GM18870 (cell line): ENCODE results near the gene SORCS2.
"Not testable (repeated sequence)": the region's sequence is repeated elsewhere in the genome, so short reads cannot be mapped to it uniquely, and the experiment has no call there.

Experiments
- ATAC-seq: cut with Tn5 transposase; IDR thresholded peaks from one replicate; pipeline ENCODE4 v1.9.1; 2021; ENCODE audit warnings: moderate library complexity; ENCODE audit not compliant: unreplicated experiment

The SORCS2 gene

GRCh38 chr4:7590189-7590588, 397.9 kb downstream of the SORCS2 start:
- ATAC-seq: no peak

GRCh38 chr4:7590899-7591298, 398.6 kb downstream of the SORCS2 start:
- no peak for ATAC-seq

- ATAC-seq: no peak
These were observed 399.2 kb downstream of the SORCS2 start for GRCh38 chr4:7591409-7592053.

- ATAC-seq: no peak
These were observed 401.5 kb downstream of the SORCS2 start for GRCh38 chr4:7593646-7594412.

DNA sequence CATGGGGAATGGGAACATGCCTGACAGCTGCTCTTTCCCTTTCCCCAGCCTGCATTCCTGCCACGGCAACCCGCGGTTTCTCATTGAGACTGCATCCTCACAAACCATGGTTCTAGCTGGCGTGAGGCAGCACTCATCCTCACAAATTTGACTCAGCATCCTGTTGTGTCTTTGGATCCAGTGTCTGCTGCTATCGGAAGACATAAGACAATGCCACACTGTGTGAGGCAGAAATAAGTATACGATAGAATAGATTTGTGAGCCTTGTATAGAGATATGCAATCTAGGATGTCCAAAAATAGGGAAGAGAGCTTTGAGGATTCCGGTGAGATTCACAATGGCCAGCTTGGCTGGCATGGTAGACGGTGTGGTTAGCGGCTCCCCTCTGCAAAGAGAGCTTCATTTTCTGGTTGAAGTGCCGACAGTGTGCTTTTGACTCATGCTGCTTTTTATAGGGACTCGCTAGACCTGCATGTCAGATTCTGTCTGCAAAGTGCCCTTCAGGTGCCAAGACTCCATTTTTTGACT, 403.7 kb downstream of the SORCS2 start:
- ATAC-seq: no peak

GRCh38 chr4:7596918-7597606, 404.7 kb downstream of the SORCS2 start:
- no peak for ATAC-seq

DNA sequence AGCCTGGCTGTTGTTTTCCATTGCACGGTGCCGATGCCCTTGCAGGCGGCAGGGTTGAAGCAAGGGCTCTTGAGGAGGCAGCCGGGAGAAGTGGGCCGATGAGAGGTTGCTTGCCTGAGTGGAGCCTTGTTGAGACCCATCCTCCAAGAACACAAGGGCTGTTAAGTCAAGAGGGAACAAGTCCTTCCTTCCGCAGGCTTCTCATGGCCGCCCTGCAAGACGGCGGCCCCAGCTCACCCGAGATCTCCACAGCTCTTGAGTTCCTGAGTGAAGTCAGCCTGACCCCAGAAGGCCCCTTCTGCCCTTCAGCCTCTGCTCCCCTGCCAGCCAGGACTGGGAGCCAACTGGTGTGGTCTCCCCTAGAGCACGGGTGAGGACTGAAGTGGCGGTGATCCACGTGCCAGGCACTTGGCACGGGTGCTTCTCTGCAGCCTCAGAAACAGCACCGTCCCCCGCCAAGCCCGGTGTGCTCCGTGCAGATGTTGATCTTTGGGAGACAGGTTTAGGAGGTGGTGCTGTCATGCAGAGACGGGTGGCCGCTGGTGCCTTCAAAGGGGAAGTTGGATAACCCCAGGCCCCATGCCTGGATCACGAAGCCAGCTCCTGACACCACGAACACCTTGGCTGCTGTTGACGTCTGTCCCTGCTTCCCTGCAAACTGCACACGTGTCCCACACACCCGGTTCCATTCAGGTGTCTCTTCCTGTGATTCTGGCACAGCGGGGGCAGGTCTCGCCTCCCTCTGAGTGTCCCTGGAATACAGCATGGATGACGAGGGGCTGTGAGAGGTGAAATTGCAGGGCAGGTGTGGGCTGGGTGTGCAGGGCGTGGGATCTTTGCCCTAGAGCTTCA, 406.8 kb downstream of the SORCS2 start:
- no peak for ATAC-seq

GRCh38 chr4:7600247-7600646, 407.9 kb downstream of the SORCS2 start:
- no peak for ATAC-seq

DNA sequence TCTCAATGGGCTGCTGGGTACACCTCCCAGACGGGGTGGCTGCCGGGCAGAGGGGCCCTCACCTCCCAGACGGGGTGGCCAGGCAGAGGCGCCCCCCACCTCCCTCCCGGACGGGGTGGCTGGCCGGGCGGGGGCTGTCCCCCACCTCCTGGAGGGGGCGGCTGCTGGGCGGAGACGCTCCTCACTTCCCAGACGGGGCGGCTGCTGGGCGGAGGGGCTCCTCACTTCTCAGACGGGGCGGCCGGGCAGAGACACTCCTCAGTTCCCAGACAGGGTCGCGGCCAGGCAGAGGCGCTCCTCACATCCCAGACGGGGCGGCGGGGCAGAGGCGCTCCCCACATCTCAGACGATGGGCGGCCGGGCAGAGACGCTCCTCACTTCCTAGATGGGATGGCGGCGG, 409.8 kb downstream of the SORCS2 start:
- ATAC-seq: not testable (repeated sequence)

DNA sequence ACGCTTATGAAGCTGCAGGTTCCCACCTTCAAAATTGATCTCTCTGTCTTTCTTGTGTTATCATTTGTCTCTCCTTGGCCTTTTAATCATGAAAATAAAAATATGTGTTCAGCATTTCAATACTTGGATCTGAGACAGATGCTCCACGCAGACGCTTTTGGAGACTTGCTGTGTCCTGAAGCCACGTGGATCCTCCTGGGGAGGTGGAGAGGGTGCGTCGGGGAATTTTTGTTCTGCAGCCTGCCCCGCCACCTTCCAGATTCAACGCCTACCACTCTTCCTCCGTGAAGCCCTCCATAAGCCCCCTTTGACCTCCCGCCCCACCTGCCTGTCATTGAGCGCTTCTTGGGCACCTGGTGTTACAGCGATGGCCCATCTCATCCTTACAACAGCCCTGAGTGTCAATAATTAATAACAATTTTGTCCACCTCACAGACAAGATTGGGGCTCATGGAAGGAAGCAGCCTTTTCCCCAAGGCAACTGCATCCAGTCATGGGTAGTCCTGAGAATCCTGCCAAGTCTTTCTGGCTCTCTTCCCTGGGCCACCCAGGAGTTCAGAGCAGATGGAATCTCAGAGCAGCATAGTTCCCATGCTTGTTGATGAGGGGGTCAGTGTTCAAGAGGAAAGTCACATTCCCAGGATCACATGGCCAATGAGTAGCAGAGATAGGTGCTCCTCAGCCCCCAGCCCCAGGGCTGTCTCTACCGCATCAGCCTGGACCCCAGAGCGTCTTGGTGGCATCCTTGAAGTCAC, 415.0 kb downstream of the SORCS2 start:
- ATAC-seq: no peak

GRCh38 chr4:7608046-7608445, 415.7 kb downstream of the SORCS2 start:
- ATAC-seq: no peak

DNA sequence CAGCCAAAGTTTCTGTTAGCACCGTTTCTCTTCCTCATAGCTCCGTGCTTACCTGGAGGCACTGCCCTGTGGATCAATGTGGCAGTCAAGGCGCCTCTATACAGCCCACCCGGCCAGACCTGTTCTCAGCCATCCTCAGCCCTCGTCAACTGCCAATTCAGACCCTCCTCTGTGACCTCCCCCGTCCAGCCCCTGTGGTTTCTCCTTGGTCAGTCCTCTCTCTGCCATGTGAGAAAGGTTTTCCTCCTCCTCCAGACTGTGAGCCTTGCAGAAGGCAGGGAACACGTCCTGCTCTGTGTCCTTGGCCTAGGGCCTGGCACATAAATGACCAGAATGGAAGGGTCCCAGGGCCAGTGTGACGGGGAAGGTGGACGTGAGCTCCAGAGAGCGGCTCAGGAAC, 417.0 kb downstream of the SORCS2 start:
- no peak for ATAC-seq

GRCh38 chr4:7610022-7610670, 417.8 kb downstream of the SORCS2 start:
- ATAC-seq: no peak

DNA sequence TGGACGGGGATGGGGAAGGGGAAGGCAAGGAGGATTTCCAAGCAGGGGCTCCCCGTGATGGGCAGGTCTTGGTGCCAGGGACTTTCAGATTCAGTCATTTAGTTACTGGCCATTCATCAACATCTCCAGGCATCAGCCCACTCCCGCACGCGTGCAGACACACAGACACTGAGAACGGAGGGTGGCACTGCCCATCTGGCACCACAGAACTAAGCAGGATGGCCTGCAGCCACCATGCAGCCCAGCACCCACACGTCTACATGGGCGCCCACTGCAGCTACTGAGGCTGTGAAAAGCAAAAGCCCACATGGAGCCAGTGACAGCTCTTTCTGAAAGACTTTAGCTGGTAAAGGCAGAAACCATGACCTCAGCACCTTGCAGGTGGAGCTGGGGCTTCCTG, 418.5 kb downstream of the SORCS2 start:
- no peak for ATAC-seq

- no peak for ATAC-seq
These were observed 420.1 kb downstream of the SORCS2 start for GRCh38 chr4:7612311-7612897.

GRCh38 chr4:7614350-7614949, 422.1 kb downstream of the SORCS2 start:
- no peak for ATAC-seq

DNA sequence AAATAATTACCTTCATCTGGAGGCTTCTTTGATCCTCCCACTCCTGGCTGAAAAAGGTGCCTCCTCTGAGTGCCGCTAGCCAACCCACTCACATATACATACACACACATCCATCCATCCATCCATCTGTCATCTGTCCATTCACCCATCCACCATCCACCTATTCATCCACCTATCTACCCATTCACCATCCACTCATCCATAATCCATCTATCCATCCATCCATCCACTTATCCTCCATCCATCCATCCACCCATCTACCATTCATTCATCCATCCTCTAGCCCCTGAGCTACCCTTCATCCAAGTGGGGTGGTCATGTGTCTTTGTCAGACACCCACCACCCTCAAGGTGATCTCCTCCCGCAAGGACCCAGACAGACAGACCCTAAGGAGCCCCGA, 423.9 kb downstream of the SORCS2 start:
- ATAC-seq: no peak

GRCh38 chr4:7618361-7618760, 426.0 kb downstream of the SORCS2 start:
- ATAC-seq: no peak
